Measurements from ENCODE around the gene ZFP3. TPM values are rescaled to one million over a fixed set of nuclear protein-coding genes. Genes with fewer than 3 reads are reported as not detected.

The ZFP3 gene
- total RNA-seq, 2 experiments from 2014 or later: 0.34 to 0.98 TPM

- H3K79me2 ChIP-seq (ENCODE audit: insufficient read depth, low read depth, low read length): no peaks in the 10 kb centered on the region
- ChIA-PET POLR2A (interaction anchor here (0.6 to 1.5 kb wide), 7 partner anchors 10 to 445 kb away, joined by 3 to 7 read pairs (median 6); partner anchors contain the start of genes RNF167 and SLC25A11), CTCF (ENCODE audit: unreplicated experiment) (interaction anchor here (1.2 kb wide), 1 partner anchor 19 kb away, joined by 3 read pairs; no protein-coding TSS in a partner anchor)
- peak; percentile 78 for DNase-seq (ENCODE audit: low spot score)
- no peaks in the 10 kb centered on the region for H3K9me3 ChIP-seq (ENCODE audit: low read length)
- H3K4me1 ChIP-seq (ENCODE audit: insufficient read depth, low read length, poor library complexity, severe bottlenecking): peaks cover 37% of the 10 kb centered on the region
- TF ChIP-seq, protein P1, sequence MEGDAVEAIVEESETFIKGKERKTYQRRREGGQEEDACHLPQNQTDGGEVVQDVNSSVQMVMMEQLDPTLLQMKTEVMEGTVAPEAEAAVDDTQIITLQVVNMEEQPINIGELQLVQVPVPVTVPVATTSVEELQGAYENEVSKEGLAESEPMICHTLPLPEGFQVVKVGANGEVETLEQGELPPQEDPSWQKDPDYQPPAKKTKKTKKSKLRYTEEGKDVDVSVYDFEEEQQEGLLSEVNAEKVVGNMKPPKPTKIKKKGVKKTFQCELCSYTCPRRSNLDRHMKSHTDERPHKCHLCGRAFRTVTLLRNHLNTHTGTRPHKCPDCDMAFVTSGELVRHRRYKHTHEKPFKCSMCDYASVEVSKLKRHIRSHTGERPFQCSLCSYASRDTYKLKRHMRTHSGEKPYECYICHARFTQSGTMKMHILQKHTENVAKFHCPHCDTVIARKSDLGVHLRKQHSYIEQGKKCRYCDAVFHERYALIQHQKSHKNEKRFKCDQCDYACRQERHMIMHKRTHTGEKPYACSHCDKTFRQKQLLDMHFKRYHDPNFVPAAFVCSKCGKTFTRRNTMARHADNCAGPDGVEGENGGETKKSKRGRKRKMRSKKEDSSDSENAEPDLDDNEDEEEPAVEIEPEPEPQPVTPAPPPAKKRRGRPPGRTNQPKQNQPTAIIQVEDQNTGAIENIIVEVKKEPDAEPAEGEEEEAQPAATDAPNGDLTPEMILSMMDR (conservative IDR thresholded peaks at IDR 0.05; ENCODE audit: low read length): no peak
- no peak for TF ChIP-seq EZH2phosphoT487 (IDR thresholded peaks at IDR 0.05; ENCODE audit: borderline replicate concordance, low read depth, low read length)
- peak overlapping the region; percentile 96 for H3K27ac ChIP-seq (ENCODE audit: low read depth, low read length, poor library complexity, severe bottlenecking)
- H2AFZ ChIP-seq (ENCODE audit: low read length): peak overlapping the region; percentile 77; the same call in 1 of the 2 replicates
- H3K4me3 ChIP-seq (ENCODE audit: low read depth, low read length, poor library complexity, severe bottlenecking): peak overlapping the region; percentile 35
- H3K36me3 ChIP-seq (ENCODE audit: insufficient read depth, low read length): no peaks in the 10 kb centered on the region
- H4K20me1 ChIP-seq (ENCODE audit: insufficient read depth, low read length): no peaks in the 10 kb centered on the region
- H3K4me2 ChIP-seq (ENCODE audit: low read length): peak overlapping the region; percentile 78
- no peaks in the 10 kb centered on the region for H3K9me2 ChIP-seq (ENCODE audit: insufficient read depth, low read length)
- BruUV-seq (replicated peaks): no TSS peak
- intact Hi-C loops (cut with micrococcal nuclease; ENCODE audit: unreplicated experiment): no loop called here
These were observed 28.9 kb upstream of the ZFP3 start for GRCh38 chr17:5049314-5049841.

- peak overlapping the region; percentile 78 for H3K4me2 ChIP-seq (ENCODE audit: low read length)
- CTCF ChIA-PET (ENCODE audit: unreplicated experiment): no interaction called here
- no peak overlapping the region for H3K4me3 ChIP-seq (ENCODE audit: low read depth, low read length, poor library complexity, severe bottlenecking)
- H3K9me3 ChIP-seq (ENCODE audit: low read length): no peaks in the 10 kb centered on the region
- H3K4me1 ChIP-seq (ENCODE audit: insufficient read depth, low read length, poor library complexity, severe bottlenecking): peaks cover 37% of the 10 kb centered on the region
- no peak for TF ChIP-seq EZH2phosphoT487 (IDR thresholded peaks at IDR 0.05; ENCODE audit: borderline replicate concordance, low read depth, low read length)
- TF ChIP-seq, protein P1 (conservative IDR thresholded peaks at IDR 0.05; ENCODE audit: low read length): no peak
- H3K9me2 ChIP-seq (ENCODE audit: insufficient read depth, low read length): no peaks in the 10 kb centered on the region
- peak overlapping the region; percentile 77; the same call in 1 of the 2 replicates for H2AFZ ChIP-seq (ENCODE audit: low read length)
- no peak for DNase-seq (ENCODE audit: low spot score)
- POLR2A ChIA-PET: interaction anchor here (1.6 kb wide), 1 partner anchor 13 kb away, joined by 3 read pairs; no protein-coding TSS in a partner anchor
- no TSS peak for BruUV-seq (replicated peaks)
- intact Hi-C loops (cut with micrococcal nuclease; ENCODE audit: unreplicated experiment): no loop called here
- peak overlapping the region; percentile 96 for H3K27ac ChIP-seq (ENCODE audit: low read depth, low read length, poor library complexity, severe bottlenecking)
- H4K20me1 ChIP-seq (ENCODE audit: insufficient read depth, low read length): no peaks in the 10 kb centered on the region
- H3K36me3 ChIP-seq (ENCODE audit: insufficient read depth, low read length): no peaks in the 10 kb centered on the region
- no peaks in the 10 kb centered on the region for H3K79me2 ChIP-seq (ENCODE audit: insufficient read depth, low read depth, low read length)
These were observed 28.0 kb upstream of the ZFP3 start for GRCh38 chr17:5050278-5050677.

- Histone ChIP-seq H3K4me3 (ENCODE audit: low read depth, low read length, poor library complexity, severe bottlenecking) (no peak overlapping the region), H3K4me1 (ENCODE audit: insufficient read depth, low read length, poor library complexity, severe bottlenecking) (peaks cover 10% of the 10 kb centered on the region), H3K9me2 (ENCODE audit: insufficient read depth, low read length) (no peaks in the 10 kb centered on the region), H3K9me3 (ENCODE audit: low read length) (no peaks in the 10 kb centered on the region), H3K79me2 (ENCODE audit: insufficient read depth, low read depth, low read length) (no peaks in the 10 kb centered on the region), H3K36me3 (ENCODE audit: insufficient read depth, low read length) (no peaks in the 10 kb centered on the region), H3K4me2 (ENCODE audit: low read length) (no peak overlapping the region), H4K20me1 (ENCODE audit: insufficient read depth, low read length) (no peaks in the 10 kb centered on the region), H3K27ac (ENCODE audit: low read depth, low read length, poor library complexity, severe bottlenecking) (no peak overlapping the region), H2AFZ (ENCODE audit: low read length) (no peak overlapping the region)
- ChIA-PET POLR2A (interaction anchor here (0.7 to 1.0 kb wide), 2 partner anchors 57 to 345 kb away, joined by 5 to 10 read pairs; partner anchors contain the start of gene ARRB2), CTCF (ENCODE audit: unreplicated experiment) (no interaction called here)
- TF ChIP-seq EZH2phosphoT487 (IDR thresholded peaks at IDR 0.05; ENCODE audit: borderline replicate concordance, low read depth, low read length): no peak
- TF ChIP-seq, protein P1 (conservative IDR thresholded peaks at IDR 0.05; ENCODE audit: low read length): peak; percentile 29; the same call in 1 of the 2 replicates
- intact Hi-C loops (cut with micrococcal nuclease; ENCODE audit: unreplicated experiment): no loop called here
- peak; percentile 27 for DNase-seq (ENCODE audit: low spot score)
- no TSS peak for BruUV-seq (replicated peaks)
These were observed 22.7 kb upstream of the ZFP3 start for GRCh38 chr17:5055543-5055942.

Measured in OCI-LY7 (cell line).